ENCODE results near the gene ATCAY.
"Not testable (repeated sequence)": the region's sequence is repeated elsewhere in the genome, so short reads cannot be mapped to it uniquely, and the experiment has no call there.

Gene ATCAY

DNA sequence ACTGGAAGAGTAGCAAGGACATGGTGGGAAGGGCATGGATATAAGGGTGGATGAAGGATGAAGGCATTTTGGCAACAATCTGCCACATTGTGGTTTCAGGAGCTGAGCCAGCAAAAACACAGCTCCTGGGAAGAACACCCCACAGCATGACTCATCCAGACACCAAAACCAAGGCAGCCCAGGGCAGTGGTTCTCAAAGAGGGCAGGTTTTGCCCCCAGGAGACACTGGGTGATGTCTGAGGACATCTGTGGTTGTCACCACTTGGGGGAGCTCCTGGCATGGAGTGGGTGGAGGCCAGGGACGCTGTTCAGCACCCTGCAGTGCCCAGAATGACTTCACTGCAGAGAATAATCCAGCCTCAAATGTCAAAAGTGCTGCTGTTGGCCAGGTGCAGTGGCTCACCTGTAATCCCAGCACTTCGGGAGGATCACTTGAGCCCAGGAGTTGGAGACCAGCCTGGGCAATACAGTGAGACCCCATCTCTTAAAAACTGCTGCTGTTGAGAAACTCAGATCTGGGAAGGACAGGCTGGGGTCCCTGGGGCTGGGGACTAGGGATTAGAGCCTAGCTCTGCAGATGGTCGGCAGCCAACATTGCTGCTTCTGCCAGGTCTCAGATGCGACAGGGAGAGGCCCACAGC, 27.8 kb upstream of the ATCAY start:
- Histone ChIP-seq H3K27ac (no peak overlapping the region), H3K4me3 (no peak overlapping the region)

DNA sequence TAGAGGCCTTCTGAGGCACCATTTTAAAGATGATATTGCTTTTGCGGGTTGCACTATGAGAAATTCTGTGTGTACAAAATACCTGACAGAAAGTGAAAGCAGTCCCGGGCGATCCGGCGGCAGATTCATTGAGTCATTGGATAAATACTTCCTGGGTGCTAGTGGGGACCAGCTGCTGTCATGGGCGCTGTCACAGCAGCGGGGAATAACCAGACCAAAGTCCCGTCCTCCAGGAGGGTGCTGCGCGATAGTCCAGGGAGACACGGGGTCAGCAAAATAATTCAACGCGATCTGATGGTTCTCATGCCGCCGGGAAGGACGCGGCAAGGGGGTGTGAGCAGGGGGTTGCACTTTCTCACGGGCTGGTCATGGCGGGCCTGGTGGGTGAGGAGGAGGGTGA, 25.2 kb upstream of the ATCAY start:
- no peak overlapping the region for H3K27ac ChIP-seq
- H3K4me3 ChIP-seq: no peak overlapping the region

DNA sequence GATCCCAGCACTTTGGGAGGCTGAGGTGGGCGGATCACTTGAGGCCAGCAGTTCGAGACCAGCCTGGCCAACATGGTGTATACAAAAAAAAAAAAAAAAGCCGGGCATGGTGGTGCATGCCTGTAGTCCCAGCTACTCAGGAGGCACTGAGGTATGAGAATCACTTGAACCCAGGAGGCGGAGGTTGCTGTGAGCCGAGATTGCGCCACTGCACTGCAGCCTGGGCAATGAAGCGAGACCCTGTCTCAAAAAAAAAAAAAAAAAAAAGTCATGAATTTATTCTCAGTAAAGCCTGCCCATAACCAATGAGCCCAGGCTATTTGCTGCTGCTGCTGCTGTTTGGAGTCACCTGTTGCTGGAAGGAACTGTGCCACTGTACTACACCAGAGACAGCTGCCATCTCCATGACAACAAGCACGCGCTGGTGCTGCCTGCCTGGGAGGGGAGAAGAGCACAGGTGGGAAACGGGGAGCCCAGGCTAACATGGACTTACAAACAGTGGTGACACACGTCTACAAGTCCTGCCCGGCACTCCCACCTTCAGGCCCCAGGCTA, 23.0 kb upstream of the ATCAY start:
- Histone ChIP-seq H3K4me3 (no peak overlapping the region), H3K27ac (no peak overlapping the region)

DNA sequence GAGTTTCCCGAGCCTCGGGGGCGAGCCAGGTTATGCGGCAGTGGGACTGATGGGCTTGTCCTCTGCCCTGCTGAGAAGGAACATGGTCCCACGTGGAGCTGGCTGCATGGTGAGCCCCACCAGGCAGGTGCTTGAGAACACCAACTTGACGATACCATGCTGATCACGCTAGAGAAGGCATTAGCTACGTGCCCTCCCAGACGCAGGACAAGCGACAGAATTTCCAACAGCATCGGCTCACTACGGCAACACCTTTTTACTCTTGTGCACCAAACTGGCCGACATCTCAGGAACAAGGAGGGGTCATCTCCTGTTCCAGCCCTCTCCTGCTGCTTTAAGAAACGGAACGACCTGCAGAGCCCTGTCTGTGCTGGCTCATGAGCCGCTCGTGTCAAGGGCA, 20.0 kb upstream of the ATCAY start:
- Histone ChIP-seq H3K4me3 (no peak overlapping the region), H3K27ac (no peak overlapping the region)

DNA sequence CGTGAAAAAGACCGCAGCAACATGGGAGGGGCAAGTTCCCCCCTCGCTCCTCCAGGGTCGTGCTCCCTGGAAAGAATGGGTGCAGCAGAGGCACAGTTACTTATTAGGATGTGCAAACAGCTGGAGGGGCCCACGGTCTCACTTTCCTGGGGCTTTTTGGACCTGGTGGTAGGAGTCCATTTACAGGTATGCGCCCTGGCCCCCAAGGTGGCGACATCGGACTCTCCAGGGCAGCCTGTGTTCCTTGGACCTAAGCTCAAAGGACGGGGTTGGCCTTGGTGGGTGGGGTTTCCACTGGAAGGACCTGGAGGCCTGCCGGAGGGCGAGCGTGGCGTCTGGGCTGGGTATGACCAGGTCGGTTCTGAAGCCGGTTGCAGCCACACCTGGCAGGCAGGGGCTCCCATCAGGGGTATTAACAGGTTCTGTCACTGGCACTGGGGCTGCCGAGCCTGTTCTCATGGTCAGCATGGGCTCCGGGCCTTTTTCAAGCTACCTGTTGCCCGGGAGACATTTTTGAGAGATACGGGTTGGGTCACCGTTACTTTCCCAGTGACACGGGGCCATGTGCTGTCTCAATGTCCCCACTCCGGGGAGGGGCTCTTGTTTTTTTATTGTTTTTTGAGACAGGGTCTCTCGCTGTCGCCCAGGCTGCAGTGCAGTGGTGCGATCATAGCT, 17.5 kb upstream of the ATCAY start:
- H3K4me3 ChIP-seq: no peak overlapping the region
- H3K27ac ChIP-seq: no peak overlapping the region

DNA sequence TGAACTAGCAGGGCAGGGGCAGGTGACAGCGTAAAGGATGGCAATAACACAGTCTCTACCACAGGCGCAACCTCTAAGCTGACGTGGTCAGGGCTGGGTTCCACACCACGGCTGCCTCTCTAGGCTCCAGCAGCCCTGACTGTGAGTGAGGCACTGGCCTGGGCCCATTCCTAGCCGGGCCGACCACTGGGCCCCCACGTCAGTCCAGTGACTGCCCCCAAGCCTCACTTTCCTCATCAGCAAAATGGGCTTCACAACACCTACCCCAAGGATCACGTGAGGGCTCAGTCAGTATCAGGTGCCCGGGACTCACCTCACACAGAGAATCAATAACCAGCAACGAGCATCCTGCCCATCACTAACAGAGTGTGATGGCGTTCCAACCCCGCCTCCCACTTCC, 16.8 kb upstream of the ATCAY start:
- Histone ChIP-seq H3K4me3 (no peak overlapping the region), H3K27ac (no peak overlapping the region)

DNA sequence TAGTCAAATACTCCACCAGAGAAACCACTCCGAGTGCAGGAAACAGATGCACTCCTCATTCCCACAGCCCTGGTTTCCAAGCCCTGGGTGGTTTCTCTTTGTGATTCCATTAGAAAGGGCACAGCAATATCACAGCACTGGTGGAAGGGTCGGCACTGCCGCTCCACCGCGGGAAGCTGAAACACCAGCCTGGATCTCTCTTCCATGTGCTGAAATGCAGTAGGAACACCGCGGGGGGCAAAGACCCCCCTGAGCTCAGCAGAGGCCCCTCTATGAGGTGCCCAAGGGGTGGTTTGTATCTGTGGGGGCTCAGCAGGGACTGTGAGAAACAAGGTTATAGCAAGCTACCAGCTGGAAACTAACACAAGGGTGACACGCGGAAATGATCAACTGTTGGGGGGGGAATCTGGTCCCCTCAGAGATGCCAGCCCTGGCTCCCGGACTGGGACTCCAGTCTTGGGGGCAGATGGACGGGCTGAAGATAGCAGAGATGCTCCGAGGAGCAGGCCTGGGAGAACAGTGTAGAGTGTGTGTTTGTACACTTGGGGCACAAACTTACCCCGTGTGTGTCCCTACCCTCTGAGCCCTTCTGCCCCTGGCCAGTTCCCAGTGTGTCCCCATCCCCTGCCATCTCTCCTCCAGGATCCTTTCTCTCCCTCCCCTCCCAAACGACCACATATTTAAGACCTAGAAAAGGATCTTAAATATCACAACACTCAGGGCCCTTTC, 13.4 kb upstream of the ATCAY start:
- H3K4me3 ChIP-seq: no peak overlapping the region
- no peak overlapping the region for H3K27ac ChIP-seq

DNA sequence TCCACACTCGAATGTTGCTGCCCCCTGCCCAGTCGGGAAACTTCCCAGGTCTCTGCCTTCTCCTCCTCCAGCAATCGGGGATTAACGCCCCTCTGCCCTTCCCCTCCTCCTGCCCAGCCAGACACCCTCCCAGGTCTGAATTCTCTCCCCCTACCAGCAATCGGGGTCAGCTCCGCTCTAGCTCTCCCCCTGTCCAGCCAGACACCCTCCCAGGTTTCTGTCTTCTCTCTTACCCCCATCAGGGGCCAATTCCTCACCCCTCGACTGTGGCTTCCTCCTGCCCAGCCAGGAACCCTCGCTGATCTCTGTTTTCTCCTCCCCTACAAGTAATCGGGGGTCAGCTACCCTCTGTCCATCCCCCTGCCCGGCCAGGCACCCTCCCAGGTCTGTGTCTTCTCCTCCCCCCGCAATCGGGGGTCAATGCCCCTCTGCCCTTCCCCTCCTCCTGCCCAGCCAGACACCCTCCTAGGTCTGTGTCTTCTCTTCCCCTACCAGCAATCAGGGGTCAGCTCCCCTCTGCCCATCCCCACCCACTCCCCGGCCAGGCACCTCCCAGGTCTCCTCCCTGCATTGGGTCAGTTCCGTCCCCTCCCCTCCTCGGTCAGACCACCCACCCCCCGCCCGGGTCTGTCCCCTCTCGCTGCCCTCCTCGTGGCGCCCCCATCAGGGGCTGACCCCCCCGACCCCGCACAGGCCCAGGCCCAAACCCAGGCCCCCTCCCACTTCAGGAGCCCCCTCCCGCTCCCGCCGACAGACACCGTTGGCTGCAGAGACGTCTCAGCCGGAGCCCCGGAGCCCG, 12.3 kb upstream of the ATCAY start:
- H3K4me3 ChIP-seq: no peak overlapping the region
- H3K27ac ChIP-seq: no peak overlapping the region

DNA sequence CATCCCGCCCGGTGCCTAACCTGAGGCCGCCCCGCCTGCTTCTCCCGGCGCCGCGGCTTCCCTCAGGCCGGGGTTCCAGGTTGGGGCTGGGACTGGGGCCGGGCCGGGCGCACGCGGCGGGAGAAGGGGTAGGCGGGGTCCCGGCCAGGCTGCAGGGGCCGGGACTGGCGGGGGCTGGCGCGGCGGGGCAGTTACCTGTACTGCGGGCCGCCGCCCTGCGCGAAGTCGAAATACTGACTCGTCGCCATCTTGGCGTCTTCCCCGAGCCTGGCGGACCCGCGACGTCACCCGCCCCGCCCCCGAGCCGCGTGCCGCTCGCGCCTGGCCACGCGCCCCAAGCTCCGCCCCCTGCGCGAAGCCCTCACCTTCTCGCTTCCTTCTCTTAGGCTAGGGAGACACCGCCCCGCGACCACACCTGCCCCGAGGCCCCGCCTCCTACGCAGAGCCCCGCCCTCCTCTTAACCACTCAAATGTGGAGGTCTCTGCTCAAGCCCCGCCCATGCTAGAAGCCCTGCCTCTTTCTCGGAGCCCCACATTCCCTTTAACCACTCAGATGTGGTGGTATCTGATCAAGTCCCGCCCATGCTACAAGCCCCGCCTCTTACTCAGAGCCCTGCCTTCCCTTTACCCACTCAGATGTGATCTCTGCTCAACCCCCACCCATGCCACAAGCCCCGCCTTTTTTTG, 11.6 kb upstream of the ATCAY start, which contains the start of gene ZFR2:
ZFR2 (minus strand) TSS at position 269 of the 687 bp plus-strand sequence; CDS start at position 248, 21 bp downstream.
- Histone ChIP-seq H3K4me3 (no peak within 1 kb of the TSS), H3K27ac (no peak within 1 kb of the TSS)

DNA sequence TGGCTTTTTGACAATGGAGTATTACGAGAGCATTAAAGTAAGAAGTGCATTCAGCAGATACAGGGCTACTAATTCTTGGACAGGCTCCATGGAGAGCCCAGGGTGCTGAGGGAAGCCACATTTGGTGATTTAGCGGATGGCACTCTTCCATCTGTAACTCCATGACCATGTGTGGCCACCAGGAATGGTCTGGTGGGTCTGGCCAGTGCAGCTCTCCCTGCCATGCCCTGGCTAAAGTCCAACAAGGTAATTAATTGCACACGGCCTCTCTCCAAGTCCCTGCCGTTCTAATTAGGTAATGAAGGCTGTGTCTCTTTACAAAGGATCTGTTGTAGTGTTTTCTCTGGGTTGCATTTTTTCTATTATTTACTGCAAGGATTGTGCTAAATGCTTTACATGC, 7.3 kb upstream of the ATCAY start:
- H3K27ac ChIP-seq: no peak overlapping the region

DNA sequence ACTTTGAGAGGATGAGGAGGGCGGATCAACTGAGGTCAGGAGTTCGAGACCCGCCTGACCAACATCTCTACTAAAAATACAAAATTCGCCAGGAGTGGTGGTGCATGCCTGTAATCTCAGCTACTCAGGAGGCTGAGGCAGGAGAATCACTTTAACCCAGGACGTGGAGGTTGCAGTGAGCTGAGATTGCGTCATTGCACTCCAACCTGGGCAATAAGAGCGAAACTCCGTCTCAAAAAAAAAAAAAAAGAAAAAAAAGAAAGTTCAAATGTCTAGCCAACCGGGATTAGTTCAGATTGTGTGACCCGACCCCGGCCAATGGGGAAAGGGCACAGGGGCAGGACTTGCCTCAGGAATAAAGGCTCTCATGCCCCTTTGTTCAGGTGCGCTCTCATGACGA, 5.8 kb upstream of the ATCAY start:
- not testable (repeated sequence) for H3K4me3 ChIP-seq, H3K27ac ChIP-seq

More for the DNA sequence above, 7.3 kb upstream of the ATCAY start:
- H3K4me3 ChIP-seq: no peak overlapping the region

DNA sequence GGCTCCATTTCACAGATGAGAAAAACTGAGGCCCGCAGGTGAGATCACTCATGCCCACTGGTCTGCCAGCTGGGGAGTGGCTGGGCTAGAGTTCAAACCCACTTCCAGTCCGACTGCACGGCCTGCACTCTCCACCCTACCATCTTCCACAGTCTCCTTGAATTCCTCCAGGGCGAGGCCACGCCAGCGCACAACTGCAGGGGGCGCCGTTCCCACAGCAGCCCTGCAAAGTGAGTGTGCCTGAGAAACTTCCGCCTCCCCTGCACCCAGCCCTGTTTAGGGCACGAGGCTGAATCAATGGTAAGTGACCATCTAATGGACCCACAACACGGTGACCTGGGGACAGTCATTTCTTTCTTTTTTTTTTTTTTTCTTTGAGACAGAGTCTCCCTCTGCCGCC, 829 bp upstream of the ATCAY start:
- no peak overlapping the region for H3K4me3 ChIP-seq
- H3K27ac ChIP-seq: no peak overlapping the region

DNA sequence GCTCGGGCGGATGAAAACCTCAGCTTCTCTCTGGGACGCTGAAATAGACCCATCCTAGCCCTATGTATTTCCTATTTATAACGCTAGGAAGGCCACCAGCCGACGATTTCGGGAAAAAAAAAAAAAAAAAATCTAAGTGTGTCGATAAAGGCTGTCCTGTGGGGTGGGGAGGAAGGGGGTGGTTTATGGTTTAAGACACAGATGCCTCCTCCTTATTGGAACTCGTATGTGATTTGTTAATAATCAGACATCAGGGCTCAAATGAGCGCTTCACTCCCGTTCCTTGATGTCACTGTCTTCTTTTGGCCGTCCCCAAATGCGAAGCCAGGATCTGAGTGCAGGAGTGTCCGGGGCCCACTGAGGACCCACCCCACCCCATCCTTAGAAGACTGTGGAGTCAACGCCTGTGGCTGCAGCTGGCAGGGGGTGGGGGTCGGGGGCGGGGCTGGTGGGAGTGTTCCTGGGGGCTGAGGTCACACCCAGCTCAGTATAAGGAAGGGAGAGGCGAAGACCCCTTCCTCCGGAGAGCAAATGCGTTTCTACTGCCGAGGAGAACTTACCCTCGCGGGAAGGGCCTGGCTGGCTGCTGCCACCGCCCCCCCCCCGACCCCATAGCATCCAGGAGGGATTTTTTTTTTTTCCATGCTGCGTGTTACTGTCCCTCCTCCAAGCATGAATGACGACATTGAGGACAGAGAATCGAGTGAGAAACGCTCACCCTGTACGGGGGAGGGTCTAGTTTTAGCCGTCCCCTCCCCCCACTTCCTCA, 971 bp downstream of the ATCAY start:
- no peak overlapping the region for H3K27ac ChIP-seq
- H3K4me3 ChIP-seq: no peak overlapping the region

DNA sequence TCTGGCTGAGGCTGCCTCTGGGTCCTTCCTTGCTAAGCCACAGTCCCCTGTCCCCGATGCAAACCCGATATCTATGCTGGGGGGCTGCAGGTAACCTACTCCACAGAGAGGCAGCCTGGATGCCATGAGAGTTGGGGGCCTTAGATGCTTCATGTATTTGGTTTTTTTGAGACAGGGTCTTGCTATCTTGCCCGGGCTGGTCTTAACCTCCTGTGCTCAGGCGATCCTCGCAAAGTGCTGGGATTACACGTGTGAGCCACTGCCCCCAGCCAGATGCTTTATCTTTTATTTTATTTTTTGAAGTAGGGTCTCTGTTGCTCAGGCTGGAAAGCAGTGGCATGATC, 1.5 kb downstream of the ATCAY start:
- no peak overlapping the region for H3K4me3 ChIP-seq
- no peak overlapping the region for H3K27ac ChIP-seq

DNA sequence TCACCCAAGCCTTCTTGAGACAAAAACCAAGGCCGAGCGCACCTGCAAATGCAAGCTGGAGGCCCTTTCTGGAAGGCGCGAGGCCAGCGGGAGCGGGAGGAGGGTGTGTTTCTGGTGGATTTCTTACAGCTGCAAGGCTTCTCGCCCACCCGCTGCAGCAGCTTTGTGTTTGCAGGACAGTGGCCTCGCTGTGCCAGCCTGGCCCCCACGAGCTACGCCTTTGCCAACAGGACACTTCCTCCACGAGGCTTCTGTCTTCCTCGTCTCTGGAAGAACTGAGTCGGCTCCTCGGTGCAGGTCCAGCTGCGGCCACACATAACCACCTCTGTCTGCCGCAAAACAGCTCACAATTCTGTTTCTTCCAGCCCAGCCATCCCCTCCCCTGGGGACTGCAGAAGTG, 10.1 kb downstream of the ATCAY start:
- H3K27ac ChIP-seq: no peak overlapping the region

DNA sequence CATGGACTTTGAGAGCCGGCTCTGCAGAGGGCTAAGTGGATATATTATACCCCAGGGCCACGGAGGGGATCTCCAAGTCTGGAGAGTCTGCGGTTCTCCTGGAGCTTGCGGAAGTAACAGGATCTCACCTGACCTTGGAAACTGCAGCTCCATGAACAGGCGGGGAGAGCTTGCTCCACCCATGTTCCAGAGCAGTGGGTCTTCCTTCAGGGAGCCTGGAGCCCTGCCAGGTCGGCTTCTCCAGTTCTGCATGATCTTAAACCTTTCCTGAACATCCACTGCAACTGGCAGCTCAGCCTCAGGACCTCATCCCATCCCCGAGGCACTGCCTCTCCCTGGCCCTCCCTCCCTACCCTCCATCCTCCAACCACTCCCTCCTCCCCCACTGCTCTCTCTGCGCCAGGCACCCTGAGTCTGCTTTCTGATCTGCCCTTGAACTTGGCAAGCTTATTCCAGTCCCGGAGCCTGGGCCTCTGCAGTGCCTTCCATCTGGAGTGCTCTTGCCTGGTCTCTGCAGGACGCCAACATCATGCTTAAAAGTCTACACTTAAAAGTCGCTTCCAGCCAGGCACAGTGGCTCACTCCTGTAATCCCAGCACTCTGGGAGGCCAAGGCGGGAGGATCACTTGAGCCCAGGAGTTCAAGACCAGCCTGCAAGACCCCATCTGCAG, 13.2 kb downstream of the ATCAY start:
- H3K27ac ChIP-seq: no peak overlapping the region
- H3K4me3 ChIP-seq: no peak overlapping the region

More for the DNA sequence above, 10.1 kb downstream of the ATCAY start:
- H3K4me3 ChIP-seq: no peak overlapping the region

DNA sequence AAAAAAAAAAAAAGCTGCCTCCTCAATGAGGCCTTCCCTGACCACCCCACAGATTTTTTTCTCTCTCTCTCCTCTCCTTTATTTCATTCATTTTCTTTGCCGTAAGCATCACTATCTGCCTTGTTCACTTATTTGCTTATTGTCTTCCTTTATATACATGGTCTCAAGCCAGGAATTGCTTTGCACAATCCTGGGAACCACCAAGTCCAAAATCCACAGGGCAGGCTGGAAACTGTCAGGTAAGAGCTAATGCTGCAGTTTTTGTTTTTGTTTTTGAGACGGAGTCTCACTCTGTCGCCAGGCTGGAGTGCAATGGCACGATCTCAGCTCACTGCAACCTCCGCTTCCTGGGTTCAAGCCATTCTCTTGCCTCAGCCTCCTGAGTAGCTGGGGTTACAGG, 14.5 kb downstream of the ATCAY start:
- H3K27ac ChIP-seq: not testable (repeated sequence)

DNA sequence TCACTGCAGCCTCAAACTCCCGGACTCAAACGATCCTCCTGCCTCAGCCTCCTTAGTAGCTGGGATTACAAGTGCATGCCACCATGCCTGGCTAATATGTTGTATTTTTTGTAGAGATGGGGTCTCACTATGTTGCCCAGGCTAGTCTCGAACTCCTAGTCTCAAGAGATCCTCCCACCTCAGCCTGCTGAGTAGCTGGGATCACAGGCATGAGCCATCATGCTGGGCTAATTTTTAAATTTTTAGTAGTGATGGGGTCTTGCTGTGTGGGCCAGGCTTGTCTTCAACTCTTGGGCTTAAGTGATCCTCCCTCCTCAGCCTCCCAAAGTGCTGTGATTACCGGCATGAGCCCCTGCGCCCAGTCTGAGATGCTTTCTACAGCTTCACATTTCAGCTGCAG, 15.3 kb downstream of the ATCAY start:
- Histone ChIP-seq H3K27ac (no peak overlapping the region), H3K4me3 (no peak overlapping the region)

More for the DNA sequence above, 14.5 kb downstream of the ATCAY start:
- not testable (repeated sequence) for H3K4me3 ChIP-seq
